OCI-LY7 (cell line): Measurements from ENCODE around the gene PRKCI.

ENCODE experiments used
- CTCF ChIP-seq: fragments of 200-600 bp; sonication (generic); conservative IDR thresholded peaks from 2 replicates; pipeline ENCODE4 v1.5.1; 2014; ENCODE audit warnings: mild to moderate bottlenecking, antibody characterized with exemption, low read length, moderate library complexity, mixed read lengths
- EZH2phosphoT487 ChIP-seq: fragments of 200-600 bp; sonication (generic); IDR thresholded peaks from 2 replicates; pipeline ENCODE4 v1.6.1; 2018; ENCODE audit warnings: low read depth, borderline replicate concordance, mild to moderate bottlenecking, mixed run types, antibody characterized with exemption, low read length, moderate library complexity, mixed read lengths

- TF ChIP-seq CTCF (no peak), EZH2phosphoT487 (no peak)
Observed at GRCh38 chr3:170275832-170276231, 53.6 kb downstream of the PRKCI start.
